CD4-positive, alpha-beta T cell (primary cell): Measurements from ENCODE around the gene RAI1. TPM values are rescaled to one million over a fixed set of nuclear protein-coding genes. Genes with fewer than 3 reads are reported as not detected.

Source experiments
- ATAC-seq: fragments of 200-7000 bp; cut with Tn5 transposase; one replicate; pipeline ENCODE4 v1.10.0; 2022; ENCODE audit warnings: mild to moderate bottlenecking; ENCODE audit not compliant: poor library complexity
- CTCF ChIA-PET: fragments of 350-600 bp; sonication (Branson Sonifier 250); formaldehyde crosslinking; loops from one replicate; lab custom pipeline; 2021; ENCODE audit warnings: antibody characterized with exemption, inconsistent platforms; lab: Charles Lee
- POLR2A ChIA-PET: fragments of 350-600 bp; sonication (Branson Sonifier 250); formaldehyde crosslinking; loops from one replicate; lab custom pipeline; 2021; ENCODE audit warnings: antibody characterized with exemption, inconsistent platforms; lab: Charles Lee
- DNase-seq, 14 experiments: peaks; one replicate each; pipeline ENCODE4 v3.0.0-alpha.2; 2013 to 2020; ENCODE audit warnings: mixed read lengths in 2 of 14
- H3K27ac ChIP-seq, 2 donors: one replicate each; pipeline versions ENCODE4 v1.5.1 to v1.7.0; 2013; ENCODE audit warnings: low read length in 2 of 2, low read depth in 1 of 2, mild to moderate bottlenecking in 1 of 2
- H3K27me3 ChIP-seq, 2 experiments: 1 replicate in 1 of 2; 2 replicates in 1 of 2; pipeline versions ENCODE4 v1.6.1 to v1.7.0; 2013; ENCODE audit warnings: low read length in 2 of 2, control low read depth in 1 of 2, mild to moderate bottlenecking in 1 of 2, moderate library complexity in 1 of 2; ENCODE audit not compliant: insufficient read depth in 2 of 2, control insufficient read depth in 1 of 2
- H3K36me3 ChIP-seq: one replicate; pipeline ENCODE4 v1.6.1; 2013; ENCODE audit warnings: low read length, control low read depth; ENCODE audit not compliant: insufficient read depth
- H3K4me1 ChIP-seq: one replicate; pipeline ENCODE4 v1.6.1; 2013; ENCODE audit warnings: low read length, control low read depth; ENCODE audit not compliant: insufficient read depth
- H3K4me3 ChIP-seq: one replicate; pipeline ENCODE4 v1.5.1; 2013; ENCODE audit warnings: mild to moderate bottlenecking, low read length, moderate library complexity
- H3K9me3 ChIP-seq, 2 experiments: 1 replicate in 1 of 2; 2 replicates in 1 of 2; pipeline versions ENCODE4 v1.6.1 to v1.7.0; 2013; ENCODE audit warnings: low read length in 2 of 2, mild to moderate bottlenecking in 2 of 2, control low read depth in 1 of 2, moderate library complexity in 1 of 2; ENCODE audit not compliant: control insufficient read depth in 1 of 2, insufficient read depth in 1 of 2
- H3K27ac Mint-ChIP-seq: one replicate; pipeline ENCODE4 v1.8.0; 2020; ENCODE audit warnings: mixed read lengths
- H3K27me3 Mint-ChIP-seq: one replicate; pipeline ENCODE4 v1.8.0; 2021; ENCODE audit warnings: mixed read lengths
- H3K36me3 Mint-ChIP-seq: one replicate; pipeline ENCODE4 v1.8.0; 2021; ENCODE audit warnings: low read depth, mixed read lengths
- H3K4me1 Mint-ChIP-seq: one replicate; pipeline ENCODE4 v1.8.0; 2021; ENCODE audit warnings: low read depth, mixed read lengths
- H3K4me3 Mint-ChIP-seq: one replicate; pipeline ENCODE4 v1.8.0; 2020; ENCODE audit warnings: mild to moderate bottlenecking, mixed read lengths
- H3K9me3 Mint-ChIP-seq: one replicate; pipeline ENCODE4 v1.8.0; 2020; ENCODE audit warnings: mixed read lengths
- CTCF ChIP-seq: fragments of 200-600 bp; IDR thresholded peaks from one replicate; pipeline ENCODE4 v1.8.0; 2022; ENCODE audit warnings: antibody characterized with exemption, mild to moderate bottlenecking
- intact Hi-C, 2 experiments: fragments of 100-400 bp; cut with DNase I in 1 of 2; cut with micrococcal nuclease in 1 of 2; formaldehyde crosslinking; loops; one replicate each; pipeline versions ENCODE4 v1.15.1 to v1.9.0; 2023 to 2025; cut with DNase I, micrococcal nuclease
- total RNA-seq, 174 experiments: library from RNA in 2 of 174; stranded (reverse) in 2 of 174; gene quantifications; one replicate each; pipeline ENCODE4 v1.2.3 and lab custom pipeline; 2021 to 2026

RAI1 gene
- total RNA-seq, 2 experiments from 2014 or later, result 19.3 to 25.2 TPM

GRCh38 chr17:17650959-17651358, 30.3 kb upstream of the RAI1 start:
- Histone ChIP-seq H3K4me3 (no peak overlapping the region), H3K36me3 (no peaks in the 10 kb centered on the region), H3K4me1 (no peaks in the 10 kb centered on the region), H3K27ac (no peak overlapping the region), H3K9me3 (peaks cover 0 to 22% of the 10 kb centered on the region in 2 experiments), H3K27me3 (no peaks in the 10 kb centered on the region)
- Mint-ChIP-seq H3K27me3 (peaks cover 2% of the 10 kb centered on the region), H3K4me1 (no peaks in the 10 kb centered on the region), H3K36me3 (no peaks in the 10 kb centered on the region), H3K4me3 (no peak overlapping the region), H3K27ac (no peak overlapping the region), H3K9me3 (peaks cover 8% of the 10 kb centered on the region)
- TF ChIP-seq CTCF, result no peak
- ChIA-PET POLR2A (no interaction called here), CTCF (no interaction called here)
- intact Hi-C loops, result no loop called here
- ATAC-seq (no peak), DNase-seq (no peak)

GRCh38 chr17:17653343-17653742, 27.9 kb upstream of the RAI1 start:
- CTCF ChIA-PET, result no interaction called here
- no peaks in the 10 kb centered on the region for H3K4me1 Mint-ChIP-seq
- H3K4me3 ChIP-seq, result no peak overlapping the region
- H3K9me3 ChIP-seq, result peaks cover 0 to 29% of the 10 kb centered on the region in 2 experiments
- H3K27ac Mint-ChIP-seq, result no peak overlapping the region
- H3K36me3 Mint-ChIP-seq, result no peaks in the 10 kb centered on the region
- no peak for TF ChIP-seq CTCF
- peaks cover 11% of the 10 kb centered on the region for H3K9me3 Mint-ChIP-seq
- H3K27me3 ChIP-seq, result peaks cover 0 to 2% of the 10 kb centered on the region in 2 experiments
- no peak for DNase-seq
- no peaks in the 10 kb centered on the region for H3K36me3 ChIP-seq
- H3K27me3 Mint-ChIP-seq, result no peaks in the 10 kb centered on the region
- POLR2A ChIA-PET, result no interaction called here
- no peak overlapping the region for H3K4me3 Mint-ChIP-seq
- no peak overlapping the region for H3K27ac ChIP-seq
- intact Hi-C loops, result no loop called here
- no peak for ATAC-seq
- no peaks in the 10 kb centered on the region for H3K4me1 ChIP-seq

- intact Hi-C loops, result no loop called here
- Mint-ChIP-seq H3K4me3 (no peak overlapping the region), H3K27me3 (no peaks in the 10 kb centered on the region), H3K27ac (no peak overlapping the region), H3K9me3 (peaks cover 11% of the 10 kb centered on the region), H3K4me1 (peaks cover 13% of the 10 kb centered on the region), H3K36me3 (no peaks in the 10 kb centered on the region)
- ATAC-seq, result no peak
- ChIA-PET CTCF (no interaction called here), POLR2A (no interaction called here)
- no peak overlapping the region for H3K4me3 ChIP-seq
- H3K9me3 ChIP-seq, result peaks cover 0 to 15% of the 10 kb centered on the region in 2 experiments
- no peaks in the 10 kb centered on the region for H3K36me3 ChIP-seq
- peaks cover 16% of the 10 kb centered on the region for H3K4me1 ChIP-seq
- H3K27me3 ChIP-seq, result peaks cover 0 to 2% of the 10 kb centered on the region in 2 experiments
- DNase-seq, result no peak
- TF ChIP-seq CTCF, result no peak
- H3K27ac ChIP-seq, result no peak overlapping the region
Measured at GRCh38 chr17:17659340-17659739, 21.9 kb upstream of the RAI1 start.
